ENCODE data around the gene SLC35F2. TPM values are rescaled to one million over a fixed set of nuclear protein-coding genes. Genes with fewer than 3 reads are reported as not detected.

Gene SLC35F2
- total RNA-seq, 1 experiment from 2014 or later: 62.4 TPM

- intact Hi-C loops (cut with micrococcal nuclease): loop anchor here (5.0 kb wide), 1 partner anchor 40 kb away; no protein-coding TSS in a partner anchor
- peak overlapping the region; percentile 91 for H3K4me3 Mint-ChIP-seq (ENCODE audit: unreplicated experiment)
- peaks cover 6% of the 10 kb centered on the region for H3K36me3 Mint-ChIP-seq (ENCODE audit: insufficient read depth, unreplicated experiment)
- H3K4me1 Mint-ChIP-seq (ENCODE audit: insufficient read depth, unreplicated experiment): peaks cover 28% of the 10 kb centered on the region
- H3K9me3 Mint-ChIP-seq (ENCODE audit: unreplicated experiment): no peaks in the 10 kb centered on the region
- ChIA-PET POLR2A (interaction anchor here (0.6 to 8.3 kb wide), 7 partner anchors 8 to 1093 kb away, joined by 3 to 95 read pairs (median 5); partner anchors contain the start of gene CUL5), CTCF (interaction anchor here (0.6 kb wide), 2 partner anchors 152 to 295 kb away, joined by 3 read pairs; partner anchors contain the start of gene CUL5)
- no TSS peak for BruUV-seq (replicated peaks)
- H3K27me3 Mint-ChIP-seq (ENCODE audit: insufficient read depth, unreplicated experiment): no peaks in the 10 kb centered on the region
- TF ChIP-seq CTCF (IDR thresholded peaks at IDR 0.05; ENCODE audit: unreplicated experiment): no peak
- H3K27ac Mint-ChIP-seq (ENCODE audit: low read depth, unreplicated experiment): peak overlapping the region; percentile 85
- DNase-seq (ENCODE audit: unreplicated experiment): peak; percentile 50
These were observed 1.5 kb downstream of the SLC35F2 start for GRCh38 chr11:107856981-107857517.

DNA sequence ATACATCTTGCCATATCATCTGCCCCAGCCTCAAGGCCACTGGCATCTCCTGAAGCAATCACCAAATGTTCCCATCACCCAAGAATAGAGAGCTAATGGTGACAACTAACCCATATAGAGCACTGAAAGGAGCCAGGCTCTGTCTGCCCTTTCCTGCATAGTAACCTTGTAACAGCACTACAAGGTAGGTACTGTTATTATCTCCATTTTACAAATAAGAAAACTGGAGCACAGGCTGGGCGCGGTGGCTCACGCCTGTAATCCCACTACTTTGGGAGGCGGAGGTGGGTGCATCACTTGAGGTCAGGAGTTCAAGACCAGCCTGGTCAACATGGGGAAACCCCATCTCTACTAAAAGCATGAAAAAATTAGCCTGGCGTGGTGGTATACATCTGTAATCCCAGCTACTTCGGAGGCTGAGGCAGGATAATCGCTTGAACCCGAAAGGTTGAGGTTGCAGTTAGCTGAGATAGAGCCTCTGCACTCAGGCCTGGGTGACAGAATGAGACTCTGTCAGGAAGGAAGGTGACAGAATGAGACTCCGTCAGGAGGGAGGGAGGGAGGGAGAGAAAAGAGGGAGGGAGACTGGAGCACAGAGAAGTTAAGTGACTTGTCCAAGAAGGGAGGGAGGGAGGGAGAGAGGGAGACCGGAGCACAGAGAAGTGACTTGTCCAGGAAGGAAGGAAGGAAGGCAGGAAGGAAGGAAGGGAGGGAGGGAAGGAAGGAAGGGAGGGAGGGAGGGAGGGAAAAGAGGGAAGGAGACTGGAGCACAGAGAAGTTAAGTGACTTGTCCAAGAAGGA, 2.2 kb downstream of the SLC35F2 start:
- no peak for TF ChIP-seq CTCF (IDR thresholded peaks at IDR 0.05; ENCODE audit: unreplicated experiment)
- peaks cover 6% of the 10 kb centered on the region for H3K36me3 Mint-ChIP-seq (ENCODE audit: insufficient read depth, unreplicated experiment)
- POLR2A ChIA-PET: interaction anchor here (1.0 to 8.3 kb wide), 3 partner anchors 9 to 15 kb away, joined by 3 to 95 read pairs (median 5); no protein-coding TSS in a partner anchor
- no peak for DNase-seq (ENCODE audit: unreplicated experiment)
- H3K4me3 Mint-ChIP-seq (ENCODE audit: unreplicated experiment): peak overlapping the region; percentile 91
- peaks cover 33% of the 10 kb centered on the region for H3K4me1 Mint-ChIP-seq (ENCODE audit: insufficient read depth, unreplicated experiment)
- intact Hi-C loops (cut with micrococcal nuclease): loop anchor here (5.0 kb wide), 1 partner anchor 39 kb away; no protein-coding TSS in a partner anchor
- no peaks in the 10 kb centered on the region for H3K9me3 Mint-ChIP-seq (ENCODE audit: unreplicated experiment)
- no peaks in the 10 kb centered on the region for H3K27me3 Mint-ChIP-seq (ENCODE audit: insufficient read depth, unreplicated experiment)
- peak overlapping the region; percentile 85 for H3K27ac Mint-ChIP-seq (ENCODE audit: low read depth, unreplicated experiment)
- CTCF ChIA-PET: interaction anchor here (0.5 to 0.6 kb wide), 3 partner anchors 21 to 294 kb away, joined by 3 read pairs; no protein-coding TSS in a partner anchor
- BruUV-seq (replicated peaks): no TSS peak

GRCh38 chr11:107853070-107853469, 5.5 kb downstream of the SLC35F2 start:
- no peaks in the 10 kb centered on the region for H3K9me3 Mint-ChIP-seq (ENCODE audit: unreplicated experiment)

More at GRCh38 chr11:107853070-107853469, 5.5 kb downstream of the SLC35F2 start:
- ChIA-PET POLR2A (interaction anchor here (1.4 to 8.3 kb wide), 2 partner anchors 12 to 22 kb away, joined by 6 to 95 read pairs; no protein-coding TSS in a partner anchor), CTCF (interaction anchor here (0.6 to 1.1 kb wide), 3 partner anchors 12 to 1587 kb away, joined by 3 read pairs; no protein-coding TSS in a partner anchor)
- H3K27ac Mint-ChIP-seq (ENCODE audit: low read depth, unreplicated experiment): peak overlapping the region; percentile 11
- intact Hi-C loops (cut with micrococcal nuclease): no loop called here
- no peak overlapping the region for H3K4me3 Mint-ChIP-seq (ENCODE audit: unreplicated experiment)
- no peak for DNase-seq (ENCODE audit: unreplicated experiment)
- H3K4me1 Mint-ChIP-seq (ENCODE audit: insufficient read depth, unreplicated experiment): peaks cover 47% of the 10 kb centered on the region
- H3K27me3 Mint-ChIP-seq (ENCODE audit: insufficient read depth, unreplicated experiment): no peaks in the 10 kb centered on the region
- BruUV-seq (replicated peaks): no TSS peak
- peaks cover 13% of the 10 kb centered on the region for H3K36me3 Mint-ChIP-seq (ENCODE audit: insufficient read depth, unreplicated experiment)
- no peak for TF ChIP-seq CTCF (IDR thresholded peaks at IDR 0.05; ENCODE audit: unreplicated experiment)
